SH-SY5Y (cell line): ENCODE measurements around the gene MYH10.

Experiments
- GATA2 ChIP-seq: IDR thresholded peaks from 2 replicates; pipeline ENCODE4 v1.6.1; 2011; ENCODE audit warnings: mild to moderate bottlenecking, low read depth, low read length
- GATA3 ChIP-seq: IDR thresholded peaks from 2 replicates; pipeline ENCODE4 v1.6.1; 2011; ENCODE audit warnings: low read depth, mild to moderate bottlenecking, low read length, moderate library complexity

DNA sequence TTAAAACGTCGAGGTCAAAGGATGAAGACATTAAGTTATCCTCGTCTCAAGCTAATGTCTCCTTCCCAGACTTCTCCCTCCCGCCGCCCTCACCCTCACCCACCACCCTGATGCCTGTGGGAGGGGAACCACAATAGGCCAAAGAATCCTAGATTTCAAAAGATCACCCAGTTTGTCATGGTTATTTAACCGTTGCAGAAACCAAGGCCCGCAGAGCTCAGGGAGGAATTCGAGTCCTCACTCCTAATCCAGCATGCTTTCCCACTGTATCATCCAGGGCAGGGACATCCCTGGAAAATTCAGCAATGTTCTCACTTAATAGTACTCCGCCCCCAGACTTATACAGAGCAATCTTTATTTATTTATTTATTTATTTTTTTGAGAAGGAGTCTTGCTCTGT lies 41.8 kb upstream of the MYH10 start:
- no peak for TF ChIP-seq GATA2
- no peak for TF ChIP-seq GATA3
